Esophagus squamous epithelium (tissue), 4 donors: ENCODE results near the gene OCRL.

ENCODE experiments used
- CTCF ChIP-seq, 6 experiments: fragments of 450-650 bp in 4 of 6; fragments of 200-600 bp in 2 of 6; sonication (generic) in 2 of 6; IDR thresholded peaks; one replicate each; pipeline ENCODE4 v1.5.1; 2016 to 2019; ENCODE audit warnings: antibody characterized with exemption in 6 of 6, mild to moderate bottlenecking in 4 of 6, moderate library complexity in 4 of 6
- POLR2A ChIP-seq, 4 donors: fragments of 450-650 bp; IDR thresholded peaks; one replicate each; pipeline ENCODE4 v1.6.1; 2017; ENCODE audit warnings: antibody characterized with exemption in 4 of 4, mild to moderate bottlenecking in 4 of 4, moderate library complexity in 3 of 4

GRCh38 chrX:129585691-129586090, 45.6 kb downstream of the OCRL start:
- no peak for TF ChIP-seq CTCF (IDR thresholded peaks at IDR 0.05)
- no peak for TF ChIP-seq POLR2A (IDR thresholded peaks at IDR 0.05)
